Neuron (in vitro differentiated cells): ENCODE results near the gene FGF1.
A peak's percentile ranks its signal among the peaks of the same experiment; 100 is the strongest.

Source experiments
- H2AFZ ChIP-seq: one replicate; pipeline ENCODE4 v1.6.1; 2013; ENCODE audit warnings: low read depth, mild to moderate bottlenecking, inconsistent platforms, low read length, moderate library complexity
- H3K27me3 ChIP-seq: one replicate; pipeline ENCODE4 v1.6.1; 2013; ENCODE audit warnings: low read length; ENCODE audit not compliant: insufficient read depth
- H3K36me3 ChIP-seq: one replicate; pipeline ENCODE4 v1.6.1; 2013; ENCODE audit warnings: low read length; ENCODE audit not compliant: insufficient read depth
- H3K4me1 ChIP-seq: one replicate; pipeline ENCODE4 v1.6.1; 2013; ENCODE audit warnings: low read length; ENCODE audit not compliant: insufficient read depth
- H3K4me3 ChIP-seq: 2 replicates; pipeline ENCODE4 v1.5.1; 2013; ENCODE audit warnings: mild to moderate bottlenecking, low read length, moderate library complexity
- H3K9me3 ChIP-seq: one replicate; pipeline ENCODE4 v1.6.1; 2013; ENCODE audit warnings: low read length

FGF1 gene

GRCh38 chr5:142685418-142686209 lies at the start of gene FGF1:
FGF1 (minus strand) TSS chr5:142686090; CDS start chr5:142614127, 71,963 bp downstream.
- Histone ChIP-seq H3K4me1 (peaks cover 28% of the 10 kb centered on the region), H3K36me3 (no peaks in the 10 kb centered on the region), H2AFZ (no peak within 1 kb of the TSS), H3K4me3 (peak within 1 kb of the TSS; percentile 0), H3K27me3 (no peaks in the 10 kb centered on the region), H3K9me3 (no peaks in the 10 kb centered on the region)

- Histone ChIP-seq H3K36me3 (no peaks in the 10 kb centered on the region), H3K27me3 (no peaks in the 10 kb centered on the region), H3K4me1 (no peaks in the 10 kb centered on the region), H2AFZ (no peak overlapping the region), H3K4me3 (no peak overlapping the region), H3K9me3 (no peaks in the 10 kb centered on the region)
Observed at GRCh38 chr5:142727735-142728047, 41.8 kb upstream of the FGF1 start.

- H2AFZ ChIP-seq = no peak overlapping the region
- H3K27me3 ChIP-seq = no peaks in the 10 kb centered on the region
- H3K4me1 ChIP-seq = no peaks in the 10 kb centered on the region
- no peaks in the 10 kb centered on the region for H3K36me3 ChIP-seq
- no peaks in the 10 kb centered on the region for H3K9me3 ChIP-seq
- no peak overlapping the region for H3K4me3 ChIP-seq
Observed at GRCh38 chr5:142726188-142726731, 40.4 kb upstream of the FGF1 start.

GRCh38 chr5:142725231-142726187 lies 39.6 kb upstream of the FGF1 start:
- no peak overlapping the region for H2AFZ ChIP-seq
- H3K27me3 ChIP-seq = no peaks in the 10 kb centered on the region
- no peak overlapping the region for H3K4me3 ChIP-seq
- no peaks in the 10 kb centered on the region for H3K36me3 ChIP-seq
- no peaks in the 10 kb centered on the region for H3K9me3 ChIP-seq
- H3K4me1 ChIP-seq = no peaks in the 10 kb centered on the region

GRCh38 chr5:142724821-142725220 lies 38.9 kb upstream of the FGF1 start:
- H3K4me3 ChIP-seq = no peak overlapping the region
- no peaks in the 10 kb centered on the region for H3K27me3 ChIP-seq
- H3K9me3 ChIP-seq = no peaks in the 10 kb centered on the region
- no peaks in the 10 kb centered on the region for H3K36me3 ChIP-seq
- no peak overlapping the region for H2AFZ ChIP-seq
- no peaks in the 10 kb centered on the region for H3K4me1 ChIP-seq

GRCh38 chr5:142722896-142723295 lies 37.0 kb upstream of the FGF1 start:
- Histone ChIP-seq H3K36me3 (no peaks in the 10 kb centered on the region), H3K27me3 (no peaks in the 10 kb centered on the region), H3K4me3 (no peak overlapping the region)

GRCh38 chr5:142722146-142722545 lies 36.3 kb upstream of the FGF1 start:
- Histone ChIP-seq H3K27me3 (no peaks in the 10 kb centered on the region), H2AFZ (no peak overlapping the region), H3K4me3 (no peak overlapping the region), H3K4me1 (peaks cover 3% of the 10 kb centered on the region), H3K9me3 (no peaks in the 10 kb centered on the region), H3K36me3 (no peaks in the 10 kb centered on the region)

More at GRCh38 chr5:142722896-142723295, 37.0 kb upstream of the FGF1 start:
- Histone ChIP-seq H3K4me1 (no peaks in the 10 kb centered on the region), H3K9me3 (no peaks in the 10 kb centered on the region), H2AFZ (no peak overlapping the region)

GRCh38 chr5:142720641-142721271 lies 34.9 kb upstream of the FGF1 start:
- peaks cover 4% of the 10 kb centered on the region for H3K4me1 ChIP-seq
- H3K27me3 ChIP-seq = no peaks in the 10 kb centered on the region
- no peaks in the 10 kb centered on the region for H3K36me3 ChIP-seq
- no peaks in the 10 kb centered on the region for H3K9me3 ChIP-seq
- H3K4me3 ChIP-seq = no peak overlapping the region
- H2AFZ ChIP-seq = no peak overlapping the region

- Histone ChIP-seq H2AFZ (no peak overlapping the region), H3K4me3 (no peak overlapping the region), H3K4me1 (peaks cover 4% of the 10 kb centered on the region), H3K27me3 (no peaks in the 10 kb centered on the region), H3K36me3 (no peaks in the 10 kb centered on the region), H3K9me3 (no peaks in the 10 kb centered on the region)
Observed at GRCh38 chr5:142719836-142720370, 34.0 kb upstream of the FGF1 start.

- Histone ChIP-seq H3K9me3 (no peaks in the 10 kb centered on the region), H3K36me3 (no peaks in the 10 kb centered on the region), H3K27me3 (no peaks in the 10 kb centered on the region), H2AFZ (no peak overlapping the region), H3K4me3 (no peak overlapping the region), H3K4me1 (peaks cover 4% of the 10 kb centered on the region)
Observed at GRCh38 chr5:142717582-142718215, 31.8 kb upstream of the FGF1 start.

- H3K9me3 ChIP-seq = no peaks in the 10 kb centered on the region
- no peak overlapping the region for H3K4me3 ChIP-seq
- H2AFZ ChIP-seq = no peak overlapping the region
- H3K4me1 ChIP-seq = peaks cover 4% of the 10 kb centered on the region
- H3K27me3 ChIP-seq = no peaks in the 10 kb centered on the region
- no peaks in the 10 kb centered on the region for H3K36me3 ChIP-seq
Observed at GRCh38 chr5:142716963-142717362, 31.1 kb upstream of the FGF1 start.

GRCh38 chr5:142715291-142715690 lies 29.4 kb upstream of the FGF1 start:
- Histone ChIP-seq H3K4me1 (peaks cover 4% of the 10 kb centered on the region), H2AFZ (no peak overlapping the region), H3K4me3 (no peak overlapping the region), H3K36me3 (no peaks in the 10 kb centered on the region), H3K27me3 (no peaks in the 10 kb centered on the region), H3K9me3 (no peaks in the 10 kb centered on the region)
